Esophagus squamous epithelium (tissue), 4 donors: ENCODE results near the gene FERMT2.

Experiments
- POLR2A ChIP-seq, 4 donors: fragments of 450-650 bp; IDR thresholded peaks; one replicate each; pipeline ENCODE4 v1.6.1; 2017; ENCODE audit warnings: antibody characterized with exemption in 4 of 4, mild to moderate bottlenecking in 4 of 4, moderate library complexity in 3 of 4
- TF ChIP-seq, protein P1 (sequence below), 6 experiments: fragments of 450-650 bp in 4 of 6; fragments of 200-600 bp in 2 of 6; sonication (generic) in 2 of 6; IDR thresholded peaks; one replicate each; pipeline ENCODE4 v1.5.1; 2016 to 2019; ENCODE audit warnings: antibody characterized with exemption in 6 of 6, mild to moderate bottlenecking in 4 of 6, moderate library complexity in 4 of 6

DNA sequence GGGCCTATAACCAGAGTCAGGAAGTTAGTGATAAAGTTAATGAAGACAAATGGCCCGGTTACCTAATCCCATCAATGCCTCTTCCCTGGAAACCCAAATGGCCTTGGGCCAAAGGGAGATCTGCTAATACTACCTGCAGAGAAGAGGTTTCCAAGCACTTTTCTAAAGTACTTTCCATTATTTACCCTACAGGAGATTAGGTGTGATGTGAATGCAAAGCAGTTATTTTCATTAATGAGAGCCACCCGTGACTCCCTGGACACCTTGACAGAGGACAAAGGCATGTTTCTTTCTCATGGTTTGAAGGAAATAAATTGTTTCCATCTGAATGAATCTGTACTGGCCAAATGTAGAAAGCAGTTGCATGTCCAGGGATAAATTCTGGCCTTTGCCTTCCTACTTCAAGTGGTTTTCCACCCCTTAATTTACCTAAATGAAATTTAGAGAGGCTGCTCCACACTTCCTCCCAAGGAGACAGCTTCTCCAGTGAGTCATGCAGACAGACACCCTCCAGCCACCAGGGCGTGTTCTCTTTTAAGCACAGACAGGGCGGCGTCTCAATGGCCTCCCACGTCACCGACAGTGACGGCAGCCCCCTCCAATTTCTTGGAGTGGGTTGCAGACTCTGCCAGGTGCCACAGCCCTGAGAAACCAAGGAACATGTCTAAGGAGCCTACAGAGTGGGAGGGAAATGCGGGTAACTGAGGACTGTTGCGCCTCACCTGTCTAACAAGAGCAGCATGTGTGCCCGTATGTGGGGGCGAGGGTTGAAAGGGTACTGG lies 115.5 kb downstream of the FERMT2 start:
- TF ChIP-seq POLR2A (IDR thresholded peaks at IDR 0.05), result no peak
- TF ChIP-seq, protein P1, sequence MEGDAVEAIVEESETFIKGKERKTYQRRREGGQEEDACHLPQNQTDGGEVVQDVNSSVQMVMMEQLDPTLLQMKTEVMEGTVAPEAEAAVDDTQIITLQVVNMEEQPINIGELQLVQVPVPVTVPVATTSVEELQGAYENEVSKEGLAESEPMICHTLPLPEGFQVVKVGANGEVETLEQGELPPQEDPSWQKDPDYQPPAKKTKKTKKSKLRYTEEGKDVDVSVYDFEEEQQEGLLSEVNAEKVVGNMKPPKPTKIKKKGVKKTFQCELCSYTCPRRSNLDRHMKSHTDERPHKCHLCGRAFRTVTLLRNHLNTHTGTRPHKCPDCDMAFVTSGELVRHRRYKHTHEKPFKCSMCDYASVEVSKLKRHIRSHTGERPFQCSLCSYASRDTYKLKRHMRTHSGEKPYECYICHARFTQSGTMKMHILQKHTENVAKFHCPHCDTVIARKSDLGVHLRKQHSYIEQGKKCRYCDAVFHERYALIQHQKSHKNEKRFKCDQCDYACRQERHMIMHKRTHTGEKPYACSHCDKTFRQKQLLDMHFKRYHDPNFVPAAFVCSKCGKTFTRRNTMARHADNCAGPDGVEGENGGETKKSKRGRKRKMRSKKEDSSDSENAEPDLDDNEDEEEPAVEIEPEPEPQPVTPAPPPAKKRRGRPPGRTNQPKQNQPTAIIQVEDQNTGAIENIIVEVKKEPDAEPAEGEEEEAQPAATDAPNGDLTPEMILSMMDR (IDR thresholded peaks at IDR 0.05), result no peak
